HepG2 (cell line): ENCODE measurements around the gene SDR42E2. TPM values are rescaled to one million over a fixed set of nuclear protein-coding genes. Genes with fewer than 3 reads are reported as not detected.
A peak's percentile ranks its signal among the peaks of the same experiment; 100 is the strongest.

Source experiments
- ARHGAP35 ChIP-seq: sonication (generic); formaldehyde crosslinking; IDR thresholded peaks from 2 replicates; pipeline ENCODE4 v1.9.0; 2022; ENCODE audit warnings: mild to moderate bottlenecking, inconsistent platforms, moderate library complexity, missing genetic modification reagents, borderline replicate concordance
- BORCS8-MEF2B ChIP-seq: sonication (generic); formaldehyde crosslinking; IDR thresholded peaks from 2 replicates; pipeline ENCODE4 v1.8.0; 2022; ENCODE audit warnings: mild to moderate bottlenecking, missing genetic modification reagents
- GMEB2 ChIP-seq: IDR thresholded peaks from 2 replicates; pipeline ENCODE4 v1.6.1; 2016; ENCODE audit warnings: missing biosample characterization, missing genetic modification reagents, low read depth
- HBP1 ChIP-seq: IDR thresholded peaks from 2 replicates; pipeline ENCODE4 v1.6.1; 2016; ENCODE audit warnings: low read depth, control low read depth
- NR0B2 ChIP-seq: sonication (generic); formaldehyde crosslinking; IDR thresholded peaks from 2 replicates; pipeline ENCODE4 v1.4.0; 2020; ENCODE audit warnings: mild to moderate bottlenecking, missing genetic modification reagents
- PBX3 ChIP-seq: sonication (generic); formaldehyde crosslinking; IDR thresholded peaks from 2 replicates; pipeline ENCODE4 v1.8.1; 2023; ENCODE audit warnings: missing genetic modification reagents, inconsistent platforms, borderline replicate concordance
- PHB2 ChIP-seq: fragments of 450-650 bp; IDR thresholded peaks from 2 replicates; pipeline ENCODE4 v1.6.1; 2018; ENCODE audit not compliant: partially characterized antibody
- POGZ ChIP-seq: sonication (generic); formaldehyde crosslinking; IDR thresholded peaks from 2 replicates; pipeline ENCODE4 v1.4.0; 2020; ENCODE audit warnings: mild to moderate bottlenecking, missing genetic modification reagents
- XRCC5 ChIP-seq: fragments of 200-400 bp; formaldehyde crosslinking; optimal IDR thresholded peaks from 2 replicates; pipeline ENCODE3; 2017; ENCODE audit warnings: mild to moderate bottlenecking, low read length
- ZNF513 ChIP-seq: sonication (generic); formaldehyde crosslinking; conservative IDR thresholded peaks from 2 replicates; pipeline ENCODE4 v1.5.0; 2020; ENCODE audit warnings: missing genetic modification reagents
- ZNF609 ChIP-seq: sonication (generic); formaldehyde crosslinking; IDR thresholded peaks from 2 replicates; pipeline ENCODE4 v1.4.0; 2020; ENCODE audit warnings: mild to moderate bottlenecking, missing genetic modification reagents, borderline replicate concordance
- ZNF749 ChIP-seq: sonication (generic); formaldehyde crosslinking; IDR thresholded peaks from 2 replicates; pipeline ENCODE4 v1.8.0; 2022; ENCODE audit warnings: mild to moderate bottlenecking, missing genetic modification reagents, moderate library complexity, borderline replicate concordance
- ZNF850 ChIP-seq: sonication (generic); formaldehyde crosslinking; conservative IDR thresholded peaks from 2 replicates; pipeline ENCODE4 v1.9.0; 2021; ENCODE audit warnings: mild to moderate bottlenecking, missing genetic modification reagents
- ZNF891 ChIP-seq: sonication (generic); formaldehyde crosslinking; IDR thresholded peaks from 2 replicates; pipeline ENCODE4 v1.5.0; 2020; ENCODE audit warnings: mild to moderate bottlenecking, missing genetic modification reagents
- ZSCAN25 ChIP-seq: sonication (generic); formaldehyde crosslinking; IDR thresholded peaks from 2 replicates; pipeline ENCODE4 v1.8.0; 2022; ENCODE audit warnings: mild to moderate bottlenecking, missing genetic modification reagents
- polyA plus RNA-seq, 8 experiments: library from polyadenylated mRNA; depleted of rRNA in 3 of 8; stranded (reverse) in 7 of 8; unstranded in 1 of 8; fragments of >200 nt; fragmentation: Illumina TruSeq in 4 of 8; extraction: Trizol in 4 of 8; gene quantifications; 2 replicates each; pipeline versions ENCODE4 v1.2.1 to v1.2.3, GENCODE V29; 2011 to 2016; ENCODE audit warnings: low read depth in 4 of 8, missing spikeins in 1 of 8, mixed read lengths in 1 of 8; ENCODE audit not compliant: insufficient read depth in 1 of 8
- total RNA-seq, 5 experiments: library from RNA; depleted of rRNA; stranded (reverse); fragments of >200 nt; fragmentation: Illumina TruSeq; extraction: Trizol; gene quantifications; 2 replicates each; pipeline ENCODE4 v1.2.3, GENCODE V29; 2016; ENCODE audit warnings: low read depth in 1 of 5

SDR42E2 gene
- total and polyA plus RNA-seq, 2 of the 13 experiments (the other 11 are each of a cell fraction or from before 2014, with no cell fraction given), result 0.05 to 0.11 TPM

- TF ChIP-seq GMEB2, result no peak
- no peak for TF ChIP-seq ZNF749 (CRISPR knock-in tag)
- TF ChIP-seq XRCC5, result peak; percentile 92
- no peak for TF ChIP-seq ARHGAP35 (CRISPR knock-in tag)
- no peak for TF ChIP-seq NR0B2
- TF ChIP-seq POGZ (CRISPR knock-in tag), result 0 out of 2 replicates have a peak, but pooled peaks have one; percentile 22
- TF ChIP-seq PHB2, result no peak
- no peak for TF ChIP-seq ZNF609 (CRISPR knock-in tag)
- TF ChIP-seq BORCS8-MEF2B, result peak; percentile 26; the same call in 1 of the 2 replicates
- no peak for TF ChIP-seq ZNF891 (CRISPR knock-in tag)
- TF ChIP-seq PBX3, result no peak
- TF ChIP-seq ZNF513 (CRISPR knock-in tag), result 0 out of 2 replicates have a peak, but pooled peaks have one; percentile 4
- TF ChIP-seq ZSCAN25 (CRISPR knock-in tag), result 0 out of 2 replicates have a peak, but pooled peaks have one; percentile 48
- no peak for TF ChIP-seq ZNF850 (CRISPR knock-in tag)
- no peak for TF ChIP-seq HBP1 (CRISPR knock-in tag)
These were observed 26.5 kb downstream of the SDR42E2 start (continued) for GRCh38 chr16:22188595-22189442.
